Activated B cell treated with CpG ODN at 0.5 μM for 24 hours (primary cell): ENCODE data around the gene KDM6B. TPM values are rescaled to one million over a fixed set of nuclear protein-coding genes. Genes with fewer than 3 reads are reported as not detected.

ENCODE experiments used
- ATAC-seq: fragments of 200-7000 bp; cut with Tn5 transposase; one replicate; pipeline ENCODE4 v1.10.0; 2021; ENCODE audit warnings: low read depth, mild to moderate bottlenecking, moderate library complexity
- CTCF ChIA-PET: fragments of 350-600 bp; sonication (Branson Sonifier 250); formaldehyde crosslinking; loops from one replicate; lab custom pipeline; 2021; ENCODE audit warnings: antibody characterized with exemption; lab: Charles Lee
- POLR2A ChIA-PET: fragments of 350-600 bp; sonication (Branson Sonifier 250); formaldehyde crosslinking; loops from one replicate; lab custom pipeline; 2021; ENCODE audit warnings: antibody characterized with exemption; lab: Charles Lee
- DNase-seq: peaks from one replicate; pipeline ENCODE4 v3.0.0; 2022
- H3K27ac Mint-ChIP-seq: one replicate; pipeline ENCODE4 v1.8.0; 2020; ENCODE audit warnings: mixed read lengths
- H3K27me3 Mint-ChIP-seq: one replicate; pipeline ENCODE4 v1.8.0; 2021; ENCODE audit warnings: mixed read lengths
- H3K36me3 Mint-ChIP-seq: one replicate; pipeline ENCODE4 v1.8.0; 2021; ENCODE audit warnings: low read depth, mixed read lengths
- H3K4me1 Mint-ChIP-seq: one replicate; pipeline ENCODE4 v1.8.0; 2021; ENCODE audit warnings: mixed read lengths
- H3K4me3 Mint-ChIP-seq: one replicate; pipeline ENCODE4 v1.8.0; 2020; ENCODE audit warnings: mild to moderate bottlenecking, mixed read lengths
- H3K9me3 Mint-ChIP-seq: one replicate; pipeline ENCODE4 v1.8.0; 2020; ENCODE audit warnings: mixed read lengths
- intact Hi-C: fragments of 100-400 bp; cut with micrococcal nuclease; formaldehyde crosslinking; loops from one replicate; pipeline ENCODE4 v1.15.1; 2024
- total RNA-seq: library from RNA; stranded (reverse); gene quantifications from 2 replicates; pipeline ENCODE4 v1.2.3, GENCODE V29; 2022
- TF ChIP-seq, protein P1 (sequence below): fragments of 200-600 bp; IDR thresholded peaks from one replicate; pipeline ENCODE4 v1.8.0; 2022; ENCODE audit warnings: antibody characterized with exemption, mild to moderate bottlenecking

Gene KDM6B
- total RNA-seq, 1 donor from 2014 or later, result 70.8 TPM

DNA sequence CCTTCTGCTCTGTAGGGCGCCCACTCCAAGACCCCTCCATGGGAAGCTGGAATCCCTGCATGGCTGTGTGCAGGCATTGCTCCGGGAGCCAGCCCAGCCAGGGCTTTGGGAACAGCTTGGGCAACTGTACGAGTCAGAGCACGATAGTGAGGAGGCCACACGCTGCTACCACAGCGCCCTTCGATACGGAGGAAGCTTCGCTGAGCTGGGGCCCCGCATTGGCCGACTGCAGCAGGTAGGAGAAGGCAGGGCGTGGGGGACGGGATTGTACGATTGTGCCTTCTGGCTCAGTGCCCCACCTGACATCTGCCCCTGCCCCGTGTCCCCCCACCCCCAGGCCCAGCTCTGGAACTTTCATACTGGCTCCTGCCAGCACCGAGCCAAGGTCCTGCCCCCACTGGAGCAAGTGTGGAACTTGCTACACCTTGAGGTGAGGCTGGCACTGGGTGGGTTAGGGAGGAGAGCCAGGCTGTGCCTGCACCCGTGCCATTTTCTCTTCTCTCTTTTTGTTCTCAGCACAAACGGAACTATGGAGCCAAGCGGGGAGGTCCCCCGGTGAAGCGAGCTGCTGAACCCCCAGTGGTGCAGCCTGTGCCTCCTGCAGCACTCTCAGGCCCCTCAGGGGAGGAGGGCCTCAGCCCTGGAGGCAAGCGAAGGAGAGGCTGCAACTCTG is 12.2 kb downstream of the KDM6B start:
- peaks cover 49% of the 10 kb centered on the region for H3K4me1 Mint-ChIP-seq
- POLR2A ChIA-PET, result interaction anchor here (0.7 to 5.1 kb wide), 3 partner anchors 10 to 120 kb away, joined by 6 to 136 read pairs (median 98); partner anchors contain the start of genes CYB5D1, KDM6B, NAA38 and TMEM88
- intact Hi-C loops, result no loop called here

DNA sequence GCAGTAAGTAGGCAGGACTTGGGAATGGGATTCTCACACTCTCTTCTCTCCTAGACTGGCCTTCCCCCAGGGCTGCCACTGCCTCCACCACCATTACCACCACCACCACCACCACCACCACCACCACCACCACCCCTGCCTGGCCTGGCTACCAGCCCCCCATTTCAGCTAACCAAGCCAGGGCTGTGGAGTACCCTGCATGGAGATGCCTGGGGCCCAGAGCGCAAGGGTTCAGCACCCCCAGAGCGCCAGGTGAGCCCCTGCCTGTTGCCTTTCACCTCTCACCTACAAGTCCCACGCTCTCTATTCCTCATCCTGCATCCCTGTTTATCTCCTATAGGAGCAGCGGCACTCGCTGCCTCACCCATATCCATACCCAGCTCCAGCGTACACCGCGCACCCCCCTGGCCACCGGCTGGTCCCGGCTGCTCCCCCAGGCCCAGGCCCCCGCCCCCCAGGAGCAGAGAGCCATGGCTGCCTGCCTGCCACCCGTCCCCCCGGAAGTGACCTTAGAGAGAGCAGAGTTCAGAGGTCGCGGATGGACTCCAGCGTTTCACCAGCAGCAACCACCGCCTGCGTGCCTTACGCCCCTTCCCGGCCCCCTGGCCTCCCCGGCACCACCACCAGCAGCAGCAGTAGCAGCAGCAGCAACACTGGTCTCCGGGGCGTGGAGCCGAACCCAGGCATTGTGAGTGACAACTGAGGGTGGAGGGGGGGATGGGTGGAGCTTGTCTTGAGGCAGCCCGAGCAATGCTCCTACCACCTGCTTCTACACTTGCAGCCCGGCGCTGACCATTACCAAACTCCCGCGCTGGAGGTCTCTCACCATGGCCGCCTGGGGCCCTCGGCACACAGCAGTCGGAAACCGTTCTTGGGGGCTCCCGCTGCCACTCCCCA is 13.0 kb downstream of the KDM6B start:
- no peak overlapping the region for H3K27ac Mint-ChIP-seq
- CTCF ChIA-PET, result interaction anchor here (2.8 kb wide), 1 partner anchor 12 kb away, joined by 23 read pairs; no protein-coding TSS in a partner anchor
- intact Hi-C loops, result no loop called here

More for the DNA sequence above, 12.2 kb downstream of the KDM6B start:
- peak overlapping the region; percentile 98 for H3K4me3 Mint-ChIP-seq
- ATAC-seq (no peak), DNase-seq (peak; percentile 15)
- no peaks in the 10 kb centered on the region for H3K9me3 Mint-ChIP-seq
- peaks cover 64% of the 10 kb centered on the region for H3K36me3 Mint-ChIP-seq
- H3K27ac Mint-ChIP-seq, result no peak overlapping the region
- CTCF ChIA-PET, result interaction anchor here (1.4 to 2.8 kb wide), 2 partner anchors 11 to 102 kb away, joined by 3 to 23 read pairs; no protein-coding TSS in a partner anchor
- TF ChIP-seq, protein P1, sequence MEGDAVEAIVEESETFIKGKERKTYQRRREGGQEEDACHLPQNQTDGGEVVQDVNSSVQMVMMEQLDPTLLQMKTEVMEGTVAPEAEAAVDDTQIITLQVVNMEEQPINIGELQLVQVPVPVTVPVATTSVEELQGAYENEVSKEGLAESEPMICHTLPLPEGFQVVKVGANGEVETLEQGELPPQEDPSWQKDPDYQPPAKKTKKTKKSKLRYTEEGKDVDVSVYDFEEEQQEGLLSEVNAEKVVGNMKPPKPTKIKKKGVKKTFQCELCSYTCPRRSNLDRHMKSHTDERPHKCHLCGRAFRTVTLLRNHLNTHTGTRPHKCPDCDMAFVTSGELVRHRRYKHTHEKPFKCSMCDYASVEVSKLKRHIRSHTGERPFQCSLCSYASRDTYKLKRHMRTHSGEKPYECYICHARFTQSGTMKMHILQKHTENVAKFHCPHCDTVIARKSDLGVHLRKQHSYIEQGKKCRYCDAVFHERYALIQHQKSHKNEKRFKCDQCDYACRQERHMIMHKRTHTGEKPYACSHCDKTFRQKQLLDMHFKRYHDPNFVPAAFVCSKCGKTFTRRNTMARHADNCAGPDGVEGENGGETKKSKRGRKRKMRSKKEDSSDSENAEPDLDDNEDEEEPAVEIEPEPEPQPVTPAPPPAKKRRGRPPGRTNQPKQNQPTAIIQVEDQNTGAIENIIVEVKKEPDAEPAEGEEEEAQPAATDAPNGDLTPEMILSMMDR, result no peak
- no peaks in the 10 kb centered on the region for H3K27me3 Mint-ChIP-seq

DNA sequence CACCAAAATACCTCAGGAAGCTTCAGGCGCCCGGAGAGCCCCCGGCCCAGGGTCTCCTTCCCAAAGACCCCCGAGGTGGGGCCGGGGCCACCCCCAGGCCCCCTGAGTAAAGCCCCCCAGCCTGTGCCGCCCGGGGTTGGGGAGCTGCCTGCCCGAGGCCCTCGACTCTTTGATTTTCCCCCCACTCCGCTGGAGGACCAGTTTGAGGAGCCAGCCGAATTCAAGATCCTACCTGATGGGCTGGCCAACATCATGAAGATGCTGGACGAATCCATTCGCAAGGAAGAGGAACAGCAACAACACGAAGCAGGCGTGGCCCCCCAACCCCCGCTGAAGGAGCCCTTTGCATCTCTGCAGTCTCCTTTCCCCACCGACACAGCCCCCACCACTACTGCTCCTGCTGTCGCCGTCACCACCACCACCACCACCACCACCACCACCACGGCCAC is 14.1 kb downstream of the KDM6B start:
- TF ChIP-seq, protein P1, result no peak
- intact Hi-C loops, result no loop called here
- peaks cover 52% of the 10 kb centered on the region for H3K4me1 Mint-ChIP-seq
- H3K4me3 Mint-ChIP-seq, result no peak overlapping the region
- ChIA-PET POLR2A (interaction anchor here (0.9 kb wide), 1 partner anchor 13 kb away, joined by 4 read pairs; no protein-coding TSS in a partner anchor), CTCF (no interaction called here)
- no peak overlapping the region for H3K27ac Mint-ChIP-seq
- no peak for ATAC-seq
- H3K36me3 Mint-ChIP-seq, result peaks cover 75% of the 10 kb centered on the region
- no peak for DNase-seq
- H3K9me3 Mint-ChIP-seq, result no peaks in the 10 kb centered on the region
- H3K27me3 Mint-ChIP-seq, result no peaks in the 10 kb centered on the region

More for the DNA sequence above, 13.0 kb downstream of the KDM6B start:
- Mint-ChIP-seq H3K9me3 (no peaks in the 10 kb centered on the region), H3K27me3 (no peaks in the 10 kb centered on the region), H3K4me3 (peak overlapping the region; percentile 98), H3K4me1 (peaks cover 54% of the 10 kb centered on the region), H3K36me3 (peaks cover 73% of the 10 kb centered on the region)
- POLR2A ChIA-PET, result interaction anchor here (0.7 to 5.1 kb wide), 2 partner anchors 9 to 121 kb away, joined by 6 to 98 read pairs; partner anchors contain the start of genes CYB5D1, NAA38 and TMEM88
- no peak for DNase-seq
- no peak for ATAC-seq
- TF ChIP-seq, protein P1, result no peak

DNA sequence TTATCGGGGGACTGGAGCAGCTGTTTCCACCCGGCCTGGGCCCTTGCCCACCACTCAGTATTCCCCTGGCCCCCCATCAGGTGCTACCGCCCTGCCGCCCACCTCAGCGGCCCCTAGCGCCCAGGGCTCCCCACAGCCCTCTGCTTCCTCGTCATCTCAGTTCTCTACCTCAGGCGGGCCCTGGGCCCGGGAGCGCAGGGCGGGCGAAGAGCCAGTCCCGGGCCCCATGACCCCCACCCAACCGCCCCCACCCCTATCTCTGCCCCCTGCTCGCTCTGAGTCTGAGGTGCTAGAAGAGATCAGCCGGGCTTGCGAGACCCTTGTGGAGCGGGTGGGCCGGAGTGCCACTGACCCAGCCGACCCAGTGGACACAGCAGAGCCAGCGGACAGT is 14.7 kb downstream of the KDM6B start:
- H3K9me3 Mint-ChIP-seq, result no peaks in the 10 kb centered on the region
- H3K36me3 Mint-ChIP-seq, result peaks cover 72% of the 10 kb centered on the region
- ChIA-PET POLR2A (interaction anchor here (3.9 kb wide), 1 partner anchor 13 kb away, joined by 35 read pairs; no protein-coding TSS in a partner anchor), CTCF (interaction anchor here (3.2 kb wide), 1 partner anchor 14 kb away, joined by 35 read pairs; no protein-coding TSS in a partner anchor)
- peaks cover 49% of the 10 kb centered on the region for H3K4me1 Mint-ChIP-seq
- no peak for ATAC-seq
- no peaks in the 10 kb centered on the region for H3K27me3 Mint-ChIP-seq
- H3K4me3 Mint-ChIP-seq, result no peak overlapping the region
- DNase-seq, result no peak
- TF ChIP-seq, protein P1, result no peak
- intact Hi-C loops, result no loop called here
- no peak overlapping the region for H3K27ac Mint-ChIP-seq
